ENCODE results near the gene LAPTM5.

The LAPTM5 gene

DNA sequence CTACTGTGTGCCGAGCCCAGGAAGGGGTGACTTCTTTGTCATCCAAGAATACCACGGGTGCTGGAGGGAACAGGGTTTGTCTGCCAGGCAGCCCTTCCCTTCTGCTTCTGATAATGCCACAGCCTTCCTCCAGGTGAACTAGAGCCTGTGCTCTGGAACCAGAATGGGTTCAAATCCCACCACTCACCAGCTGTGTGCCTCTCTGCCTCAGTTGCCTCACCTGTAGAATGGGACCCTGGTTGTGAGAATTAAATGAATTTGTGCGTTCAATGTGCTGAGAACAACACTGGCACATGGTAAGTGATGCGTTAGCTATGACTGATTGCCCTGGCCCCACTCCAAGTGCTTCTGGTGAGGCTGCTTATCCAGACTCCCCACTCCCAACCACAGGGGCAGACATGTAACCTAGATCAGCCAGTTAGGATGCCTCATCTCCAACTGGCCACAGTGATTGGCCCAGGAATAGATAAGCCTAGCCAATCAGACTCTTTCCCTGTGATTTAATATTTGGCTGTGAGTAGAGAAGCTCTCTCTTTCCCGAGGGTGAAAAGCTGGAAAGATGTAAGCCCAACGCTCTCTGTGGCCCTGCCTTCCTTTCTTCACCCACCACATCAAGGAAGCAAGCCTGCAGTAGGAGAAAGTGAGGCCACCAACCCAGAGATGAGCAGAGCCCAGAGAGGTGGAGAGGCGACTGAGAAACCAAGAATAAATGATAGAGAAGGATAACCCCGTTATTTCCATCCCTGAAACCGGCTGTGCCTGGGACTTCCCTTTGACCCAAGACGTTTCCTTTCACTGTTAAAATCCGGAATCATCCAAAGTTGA lies 20.8 kb upstream of the LAPTM5 start:
- no peaks in the 10 kb centered on the region for H3K36me3 ChIP-seq (ENCODE audit: control insufficient read depth in 1 of 2, insufficient read depth in 2 of 2, low read length in 2 of 2)
- no peaks in the 10 kb centered on the region for H3K79me1 ChIP-seq (ENCODE audit: low read length)
- no peak overlapping the region for H2BK120ac ChIP-seq (ENCODE audit: insufficient read depth, low read length, poor library complexity)
- H2AFZ ChIP-seq (ENCODE audit: insufficient read depth, low read length, poor library complexity), result no peak overlapping the region
- no peak overlapping the region for H3K18ac ChIP-seq (ENCODE audit: low read length)
- no peak overlapping the region for H2BK12ac ChIP-seq (ENCODE audit: low read length)
- no peak overlapping the region for H4K12ac ChIP-seq (ENCODE audit: low read depth, low read length)
- H2AK5ac ChIP-seq (ENCODE audit: low read length), result no peak overlapping the region
- H3K9me3 ChIP-seq (ENCODE audit: insufficient read depth, low read depth, low read length), result no peaks in the 10 kb centered on the region
- H3K4me2 ChIP-seq (ENCODE audit: low read length), result no peak overlapping the region
- no peaks in the 10 kb centered on the region for H3K27me3 ChIP-seq (ENCODE audit: insufficient read depth, low read length)
- no peak overlapping the region for H4K91ac ChIP-seq (ENCODE audit: low read depth, low read length)
- no peak overlapping the region for H3K4me3 ChIP-seq (ENCODE audit: low read depth, low read length)
- no peaks in the 10 kb centered on the region for H3K79me2 ChIP-seq (ENCODE audit: control insufficient read depth, insufficient read depth, low read length, poor library complexity)
- no peak overlapping the region for H3K27ac ChIP-seq (ENCODE audit: low read depth, low read length)
- H4K8ac ChIP-seq (ENCODE audit: low read depth, low read length), result no peak overlapping the region
- no CpG with 5 or more reads among the region's 11 CpGs for WGBS (ENCODE audit: extremely low coverage, insufficient coverage, insufficient read length)
- no peak overlapping the region for H3K14ac ChIP-seq (ENCODE audit: low read length)
- DNase-seq, result no peak
- no peak overlapping the region for H3K4ac ChIP-seq (ENCODE audit: low read depth, low read length)
- H3K4me1 ChIP-seq (ENCODE audit: control insufficient read depth in 1 of 2, insufficient read depth in 2 of 2, low read length in 2 of 2), result no peaks in the 10 kb centered on the region
- H3K9ac ChIP-seq (ENCODE audit: low read length), result no peak overlapping the region
- H3K23ac ChIP-seq (ENCODE audit: low read length), result no peak overlapping the region
- H2BK5ac ChIP-seq (ENCODE audit: low read depth, low read length, poor library complexity), result no peak overlapping the region

DNA sequence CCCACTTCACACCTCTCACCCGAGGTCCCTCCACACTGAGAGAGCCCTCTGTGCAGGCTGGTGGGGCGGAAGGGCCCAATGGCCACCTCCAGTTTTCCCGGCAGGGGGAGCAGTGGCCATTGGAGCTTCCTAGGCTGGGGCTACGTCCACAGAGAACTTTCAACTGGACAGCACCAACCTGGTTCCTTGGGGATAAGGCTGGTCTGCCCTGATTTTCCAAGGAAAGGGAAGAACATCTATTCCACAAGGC lies 20.3 kb upstream of the LAPTM5 start:
- H3K18ac ChIP-seq (ENCODE audit: low read length), result no peak overlapping the region
- H2AK5ac ChIP-seq (ENCODE audit: low read length), result no peak overlapping the region
- H2BK12ac ChIP-seq (ENCODE audit: low read length), result no peak overlapping the region
- H3K14ac ChIP-seq (ENCODE audit: low read length), result no peak overlapping the region
- H4K8ac ChIP-seq (ENCODE audit: low read depth, low read length), result no peak overlapping the region
- H3K4me2 ChIP-seq (ENCODE audit: low read length), result no peak overlapping the region
- no peaks in the 10 kb centered on the region for H3K9me3 ChIP-seq (ENCODE audit: insufficient read depth, low read depth, low read length)
- H3K79me1 ChIP-seq (ENCODE audit: low read length), result no peaks in the 10 kb centered on the region
- H3K23ac ChIP-seq (ENCODE audit: low read length), result no peak overlapping the region
- no peaks in the 10 kb centered on the region for H3K36me3 ChIP-seq (ENCODE audit: control insufficient read depth in 1 of 2, insufficient read depth in 2 of 2, low read length in 2 of 2)
- H2AFZ ChIP-seq (ENCODE audit: insufficient read depth, low read length, poor library complexity), result no peak overlapping the region
- DNase-seq, result peak in 1 of 2 donors; percentile 26
- no peaks in the 10 kb centered on the region for H3K4me1 ChIP-seq (ENCODE audit: control insufficient read depth in 1 of 2, insufficient read depth in 2 of 2, low read length in 2 of 2)
- H2BK120ac ChIP-seq (ENCODE audit: insufficient read depth, low read length, poor library complexity), result no peak overlapping the region
- no peak overlapping the region for H2BK5ac ChIP-seq (ENCODE audit: low read depth, low read length, poor library complexity)
- no peaks in the 10 kb centered on the region for H3K27me3 ChIP-seq (ENCODE audit: insufficient read depth, low read length)
- H3K27ac ChIP-seq (ENCODE audit: low read depth, low read length), result no peak overlapping the region
- no peak overlapping the region for H4K91ac ChIP-seq (ENCODE audit: low read depth, low read length)
- no peak overlapping the region for H3K9ac ChIP-seq (ENCODE audit: low read length)
- no peak overlapping the region for H3K4me3 ChIP-seq (ENCODE audit: low read depth, low read length)
- no CpG with 5 or more reads among the region's 4 CpGs for WGBS (ENCODE audit: extremely low coverage, insufficient coverage, insufficient read length)
- no peaks in the 10 kb centered on the region for H3K79me2 ChIP-seq (ENCODE audit: control insufficient read depth, insufficient read depth, low read length, poor library complexity)
- H3K4ac ChIP-seq (ENCODE audit: low read depth, low read length), result no peak overlapping the region
- no peak overlapping the region for H4K12ac ChIP-seq (ENCODE audit: low read depth, low read length)

DNA sequence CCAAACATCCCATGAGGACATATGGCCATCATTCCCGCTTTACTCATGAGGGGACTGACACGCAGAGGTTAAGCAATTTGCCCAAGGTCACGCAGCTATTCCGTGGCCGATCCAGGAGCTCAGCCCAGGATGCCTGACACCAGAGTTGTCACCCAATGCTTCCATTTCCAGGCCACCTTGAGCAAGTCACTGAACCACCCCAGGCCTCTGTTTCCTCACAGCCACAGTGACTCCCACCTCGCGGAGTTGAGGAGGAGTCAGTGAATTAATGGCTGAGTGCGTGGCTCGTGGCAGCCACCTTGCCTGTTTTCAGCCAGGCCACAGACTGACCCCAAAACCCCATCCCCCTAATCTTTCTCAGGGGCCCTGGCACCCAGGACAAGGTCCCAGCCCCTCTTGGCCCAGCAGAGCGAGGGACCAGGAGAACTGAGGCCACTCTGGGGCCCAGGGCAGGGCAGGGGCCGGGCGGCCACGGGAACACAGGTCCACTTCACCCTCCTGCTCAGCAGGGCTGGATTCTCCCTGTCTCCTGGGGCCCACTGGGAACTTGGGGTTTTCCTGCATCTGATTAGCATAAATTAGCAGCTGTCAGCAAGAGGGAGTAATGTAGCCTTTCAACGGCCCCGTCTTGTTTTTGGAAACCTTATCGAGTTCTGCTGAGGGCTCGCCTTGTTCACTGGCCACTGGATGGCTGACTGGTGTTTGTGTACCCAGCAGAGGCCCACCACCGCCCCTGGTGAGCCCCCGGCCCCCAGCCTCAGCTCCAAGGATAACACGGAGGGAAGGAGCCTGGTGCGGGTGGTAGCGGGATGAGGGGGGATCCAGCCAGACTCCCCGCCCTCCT lies 19.7 kb upstream of the LAPTM5 start:
- H4K12ac ChIP-seq (ENCODE audit: low read depth, low read length), result no peak overlapping the region
- no peak overlapping the region for H3K23ac ChIP-seq (ENCODE audit: low read length)
- DNase-seq, result no peak
- H3K27ac ChIP-seq (ENCODE audit: low read depth, low read length), result no peak overlapping the region
- WGBS (ENCODE audit: extremely low coverage, insufficient coverage, insufficient read length), result no CpG with 5 or more reads among the region's 23 CpGs
- no peaks in the 10 kb centered on the region for H3K36me3 ChIP-seq (ENCODE audit: control insufficient read depth in 1 of 2, insufficient read depth in 2 of 2, low read length in 2 of 2)
- H3K4me1 ChIP-seq (ENCODE audit: control insufficient read depth in 1 of 2, insufficient read depth in 2 of 2, low read length in 2 of 2), result no peaks in the 10 kb centered on the region
- no peak overlapping the region for H3K14ac ChIP-seq (ENCODE audit: low read length)
- no peak overlapping the region for H2AK5ac ChIP-seq (ENCODE audit: low read length)
- no peak overlapping the region for H2BK5ac ChIP-seq (ENCODE audit: low read depth, low read length, poor library complexity)
- no peak overlapping the region for H3K4me2 ChIP-seq (ENCODE audit: low read length)
- H3K27me3 ChIP-seq (ENCODE audit: insufficient read depth, low read length), result no peaks in the 10 kb centered on the region
- H3K4me3 ChIP-seq (ENCODE audit: low read depth, low read length), result no peak overlapping the region
- no peaks in the 10 kb centered on the region for H3K79me2 ChIP-seq (ENCODE audit: control insufficient read depth, insufficient read depth, low read length, poor library complexity)
- H4K8ac ChIP-seq (ENCODE audit: low read depth, low read length), result no peak overlapping the region
- H2AFZ ChIP-seq (ENCODE audit: insufficient read depth, low read length, poor library complexity), result no peak overlapping the region
- no peak overlapping the region for H3K4ac ChIP-seq (ENCODE audit: low read depth, low read length)
- no peak overlapping the region for H4K91ac ChIP-seq (ENCODE audit: low read depth, low read length)
- H2BK120ac ChIP-seq (ENCODE audit: insufficient read depth, low read length, poor library complexity), result no peak overlapping the region
- no peak overlapping the region for H3K18ac ChIP-seq (ENCODE audit: low read length)
- H2BK12ac ChIP-seq (ENCODE audit: low read length), result no peak overlapping the region
- H3K9ac ChIP-seq (ENCODE audit: low read length), result no peak overlapping the region
- no peaks in the 10 kb centered on the region for H3K9me3 ChIP-seq (ENCODE audit: insufficient read depth, low read depth, low read length)
- H3K79me1 ChIP-seq (ENCODE audit: low read length), result no peaks in the 10 kb centered on the region

DNA sequence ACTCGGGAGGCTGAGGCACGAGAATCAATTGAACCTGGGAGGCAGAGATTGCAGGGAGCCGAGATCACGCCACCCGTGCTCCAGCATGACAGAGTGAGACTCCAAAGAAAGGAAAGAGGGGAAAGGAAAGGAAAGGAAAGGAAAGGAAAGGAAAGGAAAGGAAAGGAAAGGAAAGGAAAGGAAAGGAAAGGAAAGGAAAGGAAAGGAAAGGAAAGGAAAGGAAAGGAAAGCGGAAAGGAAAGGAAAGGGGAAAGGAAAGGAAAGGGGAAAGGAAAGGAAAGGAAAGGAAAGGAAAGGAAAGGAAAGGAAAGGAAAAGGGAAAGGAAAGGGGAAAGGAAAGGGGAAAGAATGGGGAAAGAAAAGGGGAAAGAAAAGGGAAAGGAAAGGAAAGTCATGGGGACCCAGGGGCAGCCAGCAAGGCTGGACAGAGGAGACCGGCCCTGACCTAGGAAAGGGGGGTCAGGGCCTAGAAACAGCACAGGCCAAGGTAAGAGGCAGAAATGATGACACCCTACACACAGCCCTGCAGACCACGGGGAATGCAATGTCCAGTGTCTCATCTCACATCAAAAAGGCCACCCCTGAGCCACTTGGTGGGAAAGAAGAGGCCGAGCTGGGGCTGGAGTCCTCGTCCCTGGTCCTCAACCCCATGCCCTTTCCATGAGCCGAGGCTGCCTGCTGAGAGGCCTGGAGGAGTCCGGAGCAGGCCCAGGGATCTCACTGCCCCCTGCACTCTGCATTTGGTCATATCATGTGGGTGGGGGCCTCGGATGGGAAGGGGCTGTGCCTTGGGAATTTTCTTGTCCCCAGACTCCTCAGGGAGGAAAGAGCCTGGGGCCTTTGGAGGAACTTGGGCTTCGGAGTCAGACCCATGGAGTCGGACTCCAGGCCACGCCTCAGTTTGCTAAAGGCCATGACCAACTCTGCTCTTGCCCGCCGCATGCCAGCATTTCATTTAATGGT lies 18.8 kb upstream of the LAPTM5 start:
- no peak overlapping the region for H3K18ac ChIP-seq (ENCODE audit: low read length)
- no peaks in the 10 kb centered on the region for H3K4me1 ChIP-seq (ENCODE audit: control insufficient read depth in 1 of 2, insufficient read depth in 2 of 2, low read length in 2 of 2)
- H3K9ac ChIP-seq (ENCODE audit: low read length), result no peak overlapping the region
- no peaks in the 10 kb centered on the region for H3K9me3 ChIP-seq (ENCODE audit: insufficient read depth, low read depth, low read length)
- no peak overlapping the region for H4K91ac ChIP-seq (ENCODE audit: low read depth, low read length)
- no peak overlapping the region for H3K4me2 ChIP-seq (ENCODE audit: low read length)
- no peak overlapping the region for H3K4ac ChIP-seq (ENCODE audit: low read depth, low read length)
- H4K8ac ChIP-seq (ENCODE audit: low read depth, low read length), result no peak overlapping the region
- no peak overlapping the region for H2BK120ac ChIP-seq (ENCODE audit: insufficient read depth, low read length, poor library complexity)
- H3K4me3 ChIP-seq (ENCODE audit: low read depth, low read length), result no peak overlapping the region
- H3K79me1 ChIP-seq (ENCODE audit: low read length), result no peaks in the 10 kb centered on the region
- no peak overlapping the region for H2BK5ac ChIP-seq (ENCODE audit: low read depth, low read length, poor library complexity)
- WGBS (ENCODE audit: extremely low coverage, insufficient coverage, insufficient read length), result no CpG with 5 or more reads among the region's 18 CpGs
- H3K23ac ChIP-seq (ENCODE audit: low read length), result no peak overlapping the region
- H3K27me3 ChIP-seq (ENCODE audit: insufficient read depth, low read length), result no peaks in the 10 kb centered on the region
- no peaks in the 10 kb centered on the region for H3K79me2 ChIP-seq (ENCODE audit: control insufficient read depth, insufficient read depth, low read length, poor library complexity)
- no peak overlapping the region for H4K12ac ChIP-seq (ENCODE audit: low read depth, low read length)
- no peak overlapping the region for H2BK12ac ChIP-seq (ENCODE audit: low read length)
- no peak overlapping the region for H2AK5ac ChIP-seq (ENCODE audit: low read length)
- DNase-seq, result no peak
- H3K36me3 ChIP-seq (ENCODE audit: control insufficient read depth in 1 of 2, insufficient read depth in 2 of 2, low read length in 2 of 2), result no peaks in the 10 kb centered on the region
- no peak overlapping the region for H2AFZ ChIP-seq (ENCODE audit: insufficient read depth, low read length, poor library complexity)
- H3K27ac ChIP-seq (ENCODE audit: low read depth, low read length), result no peak overlapping the region
- H3K14ac ChIP-seq (ENCODE audit: low read length), result no peak overlapping the region
